Renal cortex interstitium (tissue), 11 donors: ENCODE results near the gene NINJ2. TPM values are rescaled to one million over a fixed set of nuclear protein-coding genes. Genes with fewer than 3 reads are reported as not detected.

Source experiments
- DNase-seq, 11 donors: peaks; one replicate each; pipeline ENCODE4 v3.0.0-alpha.2; 2013; ENCODE audit warnings: low read depth in 9 of 11, low spot score in 4 of 11; ENCODE audit errors: extremely low read depth in 1 of 11
- polyA plus RNA-seq, 3 donors: library from polyadenylated mRNA; unstranded; fragments of 120-200 nt; gene quantifications; one replicate each; pipeline ENCODE4 v1.2.1, GENCODE V29; 2013; ENCODE audit not compliant: insufficient read length in 3 of 3

The NINJ2 gene
- polyA plus RNA-seq, 3 donors = 0.89 to 2.0 (median 1.4) TPM

GRCh38 chr12:530308-530707, 132.9 kb downstream of the NINJ2 start:
- no peak for DNase-seq

GRCh38 chr12:527729-528128, 135.5 kb downstream of the NINJ2 start:
- no peak for DNase-seq

GRCh38 chr12:527241-527640, 136.0 kb downstream of the NINJ2 start:
- DNase-seq = no peak

- no peak for DNase-seq
Observed at GRCh38 chr12:526089-526488, 137.2 kb downstream of the NINJ2 start.

GRCh38 chr12:524167-524951, 138.9 kb downstream of the NINJ2 start:
- no peak for DNase-seq

GRCh38 chr12:522692-523378, 140.4 kb downstream of the NINJ2 start:
- no peak for DNase-seq

GRCh38 chr12:520119-520518, 143.1 kb downstream of the NINJ2 start:
- DNase-seq = no peak

- no peak for DNase-seq
Observed at GRCh38 chr12:517538-517937, 145.7 kb downstream of the NINJ2 start.

Other genes with a start within 250 kb of the NINJ2 start
- gene B4GALNT3, start 203.5 kb downstream of the NINJ2 start, polyA plus RNA-seq = 10 to 100 TPM; 14.1 to 17.3 (median 15.7) TPM
- gene WNK1, start 89.1 kb upstream of the NINJ2 start, polyA plus RNA-seq = 100 to 1,000 TPM in 2 of 3 donors, 10 to 100 TPM in 1; 97.9 to 123 (median 123) TPM